Activated CD4-positive, alpha-beta T cell treated with anti-CD3 and anti-CD28 coated beads, Interleukin-2, amount 10 ng/mL, durations not matched to agents 7 days and 5 days (primary cell): ENCODE data around the gene PTX3. TPM values are rescaled to one million over a fixed set of nuclear protein-coding genes. Genes with fewer than 3 reads are reported as not detected.

Source experiments
- CTCF ChIA-PET: fragments of 350-600 bp; sonication (Branson Sonifier 250); formaldehyde crosslinking; loops from one replicate; lab custom pipeline; 2021; ENCODE audit warnings: antibody characterized with exemption; lab: Charles Lee
- POLR2A ChIA-PET: fragments of 350-600 bp; sonication (Branson Sonifier 250); formaldehyde crosslinking; loops from one replicate; lab custom pipeline; 2021; ENCODE audit warnings: antibody characterized with exemption; lab: Charles Lee
- DNase-seq: peaks from one replicate; pipeline ENCODE4 v3.0.0-alpha.2; 2020
- H3K27ac Mint-ChIP-seq: one replicate; pipeline ENCODE4 v1.8.0; 2021; ENCODE audit warnings: mild to moderate bottlenecking, moderate library complexity, mixed read lengths
- H3K27me3 Mint-ChIP-seq: one replicate; pipeline ENCODE4 v1.8.0; 2021; ENCODE audit warnings: mixed read lengths
- H3K36me3 Mint-ChIP-seq: one replicate; pipeline ENCODE4 v1.8.0; 2021; ENCODE audit warnings: low read depth, mixed read lengths
- H3K4me1 Mint-ChIP-seq: one replicate; pipeline ENCODE4 v1.8.0; 2021; ENCODE audit warnings: mixed read lengths
- H3K4me3 Mint-ChIP-seq: one replicate; pipeline ENCODE4 v1.8.0; 2021; ENCODE audit warnings: mild to moderate bottlenecking, moderate library complexity, mixed read lengths
- H3K9me3 Mint-ChIP-seq: one replicate; pipeline ENCODE4 v1.8.0; 2021; ENCODE audit warnings: mixed read lengths
- total RNA-seq, 2 experiments: library from RNA; stranded (reverse); gene quantifications; one replicate each; pipeline ENCODE4 v1.2.3, GENCODE V29; 2021

Gene PTX3
- under 1 TPM in 1 of 2 experiments, not detected in 1; 0.40 TPM for total RNA-seq

DNA sequence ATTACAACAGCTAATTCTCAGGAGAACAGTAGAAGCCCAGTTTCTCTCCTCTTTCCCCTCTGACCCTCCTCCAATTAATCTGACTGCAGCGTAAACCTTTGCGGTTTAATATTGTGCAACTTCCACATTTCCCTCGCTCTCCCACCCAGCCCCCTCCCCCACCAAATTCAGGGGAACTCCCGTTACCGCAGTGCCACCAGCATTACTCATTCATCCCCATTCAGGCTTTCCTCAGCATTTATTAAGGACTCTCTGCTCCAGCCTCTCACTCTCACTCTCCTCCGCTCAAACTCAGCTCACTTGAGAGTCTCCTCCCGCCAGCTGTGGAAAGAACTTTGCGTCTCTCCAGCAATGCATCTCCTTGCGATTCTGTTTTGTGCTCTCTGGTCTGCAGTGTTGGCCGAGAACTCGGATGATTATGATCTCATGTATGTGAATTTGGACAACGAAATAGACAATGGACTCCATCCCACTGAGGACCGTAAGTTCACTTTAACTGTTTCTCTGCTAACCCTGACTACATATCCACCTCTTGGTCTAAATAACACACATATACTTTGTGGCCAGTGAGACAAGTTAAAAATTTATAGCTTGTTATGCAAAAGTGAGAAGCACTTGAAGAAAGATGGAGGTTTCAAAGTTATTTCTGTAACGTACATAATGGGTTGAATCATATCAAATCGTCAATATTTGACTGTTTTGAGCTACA lies at the start of gene PTX3:
Gene PTX3 (plus strand): TSS at position 268 of the 709 bp plus-strand sequence. CDS start 84 bp downstream, at position 352.
- POLR2A ChIA-PET = interaction anchor here (0.6 kb wide), 1 partner anchor 197 kb away, joined by 4 read pairs; no protein-coding TSS in a partner anchor
- no peaks in the 10 kb centered on the region for H3K36me3 Mint-ChIP-seq
- H3K4me3 Mint-ChIP-seq = peak within 1 kb of the TSS; percentile 47
- no peak for DNase-seq
- H3K4me1 Mint-ChIP-seq = peaks cover 11% of the 10 kb centered on the region
- H3K27me3 Mint-ChIP-seq = peaks cover 54% of the 10 kb centered on the region
- H3K27ac Mint-ChIP-seq = no peak within 1 kb of the TSS
- CTCF ChIA-PET = no interaction called here
- H3K9me3 Mint-ChIP-seq = no peaks in the 10 kb centered on the region

DNA sequence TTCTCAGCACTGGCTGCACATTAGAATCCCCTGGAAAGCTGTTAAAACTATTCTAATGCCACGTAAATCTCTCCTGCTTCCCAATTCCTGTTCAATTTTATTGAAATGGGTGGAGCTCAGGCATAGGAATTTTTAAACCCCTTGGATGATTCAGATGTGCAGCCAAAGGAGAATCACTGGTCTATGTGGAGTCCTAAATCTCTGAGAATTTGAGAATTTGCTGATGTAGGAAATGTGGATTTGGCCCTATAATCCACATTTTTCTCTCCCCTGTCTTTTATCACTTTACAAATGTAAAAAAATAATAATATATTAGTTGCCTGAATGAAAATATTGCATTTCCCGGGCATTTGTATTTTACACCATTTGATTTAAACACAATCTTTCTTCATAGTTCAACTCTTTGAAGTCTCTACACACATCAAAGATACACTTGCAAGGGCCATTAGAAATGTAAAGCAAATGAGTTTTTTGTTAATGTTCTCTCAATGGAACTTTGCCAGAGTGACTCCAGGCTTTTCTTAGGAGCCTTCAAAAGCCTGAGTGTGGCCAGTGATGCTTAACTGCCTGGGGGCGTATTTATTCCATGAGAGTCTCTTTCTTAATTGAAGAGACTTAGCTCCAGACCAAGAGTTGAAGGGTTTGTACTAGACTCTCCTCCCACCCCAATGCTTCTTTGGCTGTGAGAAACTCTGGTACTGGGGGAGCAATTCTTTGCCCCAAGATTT lies 48.8 kb upstream of the PTX3 start:
- H3K27me3 Mint-ChIP-seq = no peaks in the 10 kb centered on the region
- no peak overlapping the region for H3K27ac Mint-ChIP-seq
- H3K4me3 Mint-ChIP-seq = no peak overlapping the region
- no peaks in the 10 kb centered on the region for H3K9me3 Mint-ChIP-seq
- ChIA-PET POLR2A (no interaction called here), CTCF (no interaction called here)
- no peaks in the 10 kb centered on the region for H3K36me3 Mint-ChIP-seq
- no peak for DNase-seq
- no peaks in the 10 kb centered on the region for H3K4me1 Mint-ChIP-seq

DNA sequence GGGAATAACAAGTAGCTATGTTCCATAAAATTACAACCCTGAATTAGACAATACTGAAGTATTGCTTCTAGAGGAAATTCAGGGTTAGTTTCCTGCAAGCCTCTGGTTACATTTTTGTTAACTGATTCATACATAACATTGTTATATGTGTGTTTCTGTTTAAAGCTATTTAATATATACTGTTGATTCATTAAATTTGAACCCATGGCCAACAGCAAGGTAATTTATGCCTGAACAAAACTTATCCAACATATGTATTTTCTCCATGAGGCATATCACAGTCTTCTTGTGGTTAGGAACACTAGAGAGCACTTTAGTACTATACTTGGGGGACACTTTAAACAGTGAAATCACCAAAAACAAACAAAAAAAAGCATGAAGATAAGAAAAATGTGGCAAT lies 47.7 kb upstream of the PTX3 start:
- Mint-ChIP-seq H3K4me3 (no peak overlapping the region), H3K27ac (no peak overlapping the region), H3K27me3 (no peaks in the 10 kb centered on the region), H3K9me3 (no peaks in the 10 kb centered on the region), H3K36me3 (no peaks in the 10 kb centered on the region), H3K4me1 (no peaks in the 10 kb centered on the region)
- POLR2A ChIA-PET = no interaction called here
- CTCF ChIA-PET = no interaction called here
- DNase-seq = no peak

DNA sequence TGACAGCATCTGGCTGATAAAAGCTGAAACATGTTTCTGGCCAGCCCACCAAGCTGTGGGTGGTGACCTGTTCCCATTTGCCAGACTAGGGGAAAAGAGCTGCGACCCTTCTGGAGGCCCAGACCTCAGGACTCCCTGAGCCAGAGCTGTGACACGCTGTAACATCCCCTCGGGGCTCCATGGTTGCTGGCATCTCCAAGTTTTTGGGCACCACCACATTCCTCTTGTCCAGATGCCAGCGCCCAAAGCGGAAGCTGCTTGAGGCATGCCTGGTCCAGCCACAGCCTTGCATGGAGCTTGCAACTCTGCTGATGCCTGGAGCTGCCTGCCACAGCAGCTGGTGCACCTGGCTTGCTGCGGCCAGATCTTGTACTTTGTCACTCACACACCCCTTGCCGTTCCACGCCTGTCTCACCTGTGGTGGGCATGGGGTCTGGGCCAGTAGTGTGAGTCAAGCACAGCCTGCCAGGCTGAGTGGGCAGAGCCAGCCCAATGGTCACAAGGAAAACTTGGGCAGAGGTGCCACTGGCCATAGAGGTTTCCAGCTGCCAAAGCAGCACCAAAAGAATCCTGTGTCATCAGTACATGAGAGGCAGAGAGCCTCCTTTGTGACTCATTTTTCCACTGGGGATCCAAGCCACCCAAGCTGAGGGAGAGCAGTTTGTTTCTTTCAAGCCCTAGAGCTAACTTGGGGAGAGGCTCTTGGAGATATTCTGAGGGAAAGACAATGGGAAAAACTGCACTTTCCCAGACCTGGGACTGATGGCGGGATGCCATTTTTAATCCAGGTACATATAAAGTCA lies 45.7 kb upstream of the PTX3 start:
- CTCF ChIA-PET = no interaction called here

DNA sequence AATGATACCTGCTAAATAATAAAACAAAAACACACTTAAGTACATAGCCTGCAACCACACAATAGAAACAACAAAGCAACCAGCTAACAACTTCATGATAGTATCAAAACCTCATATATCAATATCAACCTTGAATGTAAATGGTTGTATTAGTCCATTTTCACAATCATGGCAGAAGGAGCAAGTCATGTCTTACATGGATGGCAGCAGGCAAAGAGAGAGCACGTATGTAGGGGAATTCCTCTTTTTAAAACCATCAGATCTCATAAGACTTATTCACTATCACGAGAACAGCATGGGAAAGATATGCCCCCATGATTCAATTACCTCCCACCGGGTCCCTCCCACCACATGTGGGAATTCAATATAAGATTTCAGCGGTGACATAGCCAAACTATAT lies 44.5 kb upstream of the PTX3 start:
- CTCF ChIA-PET = no interaction called here
- H3K4me3 Mint-ChIP-seq = no peak overlapping the region

More for the DNA sequence above, 45.7 kb upstream of the PTX3 start:
- no peak overlapping the region for H3K4me3 Mint-ChIP-seq
- no peaks in the 10 kb centered on the region for H3K27me3 Mint-ChIP-seq
- no peak overlapping the region for H3K27ac Mint-ChIP-seq
- POLR2A ChIA-PET = no interaction called here
- H3K36me3 Mint-ChIP-seq = no peaks in the 10 kb centered on the region
- no peaks in the 10 kb centered on the region for H3K4me1 Mint-ChIP-seq
- DNase-seq = no peak
- no peaks in the 10 kb centered on the region for H3K9me3 Mint-ChIP-seq

DNA sequence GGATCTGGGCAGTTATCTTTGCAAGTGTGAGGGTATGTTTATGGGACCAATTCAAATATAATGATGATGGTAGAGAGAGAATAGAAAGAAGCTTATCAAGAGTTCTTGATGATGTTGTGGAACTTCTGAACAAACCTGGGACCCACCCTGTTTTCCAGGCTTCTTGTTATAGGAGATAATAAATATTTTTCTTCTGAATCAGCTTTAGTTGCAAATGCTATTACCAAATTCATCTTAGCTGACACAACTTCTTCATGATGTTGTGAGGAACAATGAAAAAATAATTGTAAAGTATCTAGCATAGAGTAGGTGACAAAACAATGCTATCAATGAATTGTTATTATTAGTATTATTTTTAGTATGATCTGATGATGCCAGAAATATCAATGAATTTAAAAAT lies 43.5 kb upstream of the PTX3 start:
- POLR2A ChIA-PET = no interaction called here
- Mint-ChIP-seq H3K27ac (no peak overlapping the region), H3K4me1 (no peaks in the 10 kb centered on the region), H3K36me3 (no peaks in the 10 kb centered on the region), H3K9me3 (no peaks in the 10 kb centered on the region), H3K27me3 (no peaks in the 10 kb centered on the region), H3K4me3 (no peak overlapping the region)
- CTCF ChIA-PET = no interaction called here
- no peak for DNase-seq

More for the DNA sequence above, 44.5 kb upstream of the PTX3 start:
- Mint-ChIP-seq H3K27me3 (no peaks in the 10 kb centered on the region), H3K4me1 (no peaks in the 10 kb centered on the region), H3K36me3 (no peaks in the 10 kb centered on the region), H3K9me3 (no peaks in the 10 kb centered on the region), H3K27ac (no peak overlapping the region)
- no peak for DNase-seq
- POLR2A ChIA-PET = no interaction called here

DNA sequence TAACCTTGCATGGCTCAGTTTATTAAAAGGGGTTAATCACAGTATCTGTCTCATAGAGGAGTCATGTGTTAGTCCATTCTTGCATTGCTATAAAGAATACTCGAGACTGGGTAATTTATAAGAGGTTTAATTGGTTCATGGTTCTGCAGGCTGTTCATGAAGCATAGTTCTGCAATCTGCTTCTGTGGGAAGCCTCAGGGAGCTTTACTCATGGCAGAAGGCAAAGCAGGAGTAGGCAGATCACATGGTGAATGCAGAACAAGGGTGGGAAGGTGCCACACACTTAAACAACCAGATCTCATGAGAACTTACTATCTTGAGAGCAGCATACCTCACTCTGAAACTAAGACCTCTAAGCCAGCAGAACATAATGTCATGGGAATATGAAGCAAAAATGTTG lies 42.2 kb upstream of the PTX3 start:
- ChIA-PET POLR2A (no interaction called here), CTCF (no interaction called here)
- no peaks in the 10 kb centered on the region for H3K4me1 Mint-ChIP-seq
- no peaks in the 10 kb centered on the region for H3K9me3 Mint-ChIP-seq
- no peaks in the 10 kb centered on the region for H3K27me3 Mint-ChIP-seq
- no peak overlapping the region for H3K27ac Mint-ChIP-seq
- no peak for DNase-seq
- no peaks in the 10 kb centered on the region for H3K36me3 Mint-ChIP-seq
- no peak overlapping the region for H3K4me3 Mint-ChIP-seq

DNA sequence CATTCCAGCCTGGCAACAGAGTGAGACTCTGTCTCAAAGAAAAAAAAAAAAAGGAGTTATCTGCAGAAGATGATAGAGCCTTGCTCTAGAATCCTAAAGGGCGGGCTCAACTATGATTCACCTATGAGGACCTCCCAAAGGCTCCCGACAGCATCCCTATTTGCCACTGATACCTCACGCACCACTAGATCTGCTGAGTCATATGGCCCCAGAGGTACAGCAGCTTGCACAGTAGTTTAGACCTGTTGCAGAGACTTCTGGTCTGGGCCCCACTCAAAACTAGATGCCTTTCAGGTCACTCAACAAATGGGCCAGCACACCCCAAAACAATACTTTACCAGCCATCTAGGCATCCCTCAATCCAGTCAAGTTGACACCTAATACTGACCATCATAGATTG lies 38.1 kb upstream of the PTX3 start:
- Mint-ChIP-seq H3K27ac (no peak overlapping the region), H3K27me3 (peaks cover 2% of the 10 kb centered on the region), H3K9me3 (no peaks in the 10 kb centered on the region), H3K4me3 (no peak overlapping the region), H3K4me1 (no peaks in the 10 kb centered on the region), H3K36me3 (no peaks in the 10 kb centered on the region)
- POLR2A ChIA-PET = no interaction called here
- CTCF ChIA-PET = no interaction called here
- no peak for DNase-seq

DNA sequence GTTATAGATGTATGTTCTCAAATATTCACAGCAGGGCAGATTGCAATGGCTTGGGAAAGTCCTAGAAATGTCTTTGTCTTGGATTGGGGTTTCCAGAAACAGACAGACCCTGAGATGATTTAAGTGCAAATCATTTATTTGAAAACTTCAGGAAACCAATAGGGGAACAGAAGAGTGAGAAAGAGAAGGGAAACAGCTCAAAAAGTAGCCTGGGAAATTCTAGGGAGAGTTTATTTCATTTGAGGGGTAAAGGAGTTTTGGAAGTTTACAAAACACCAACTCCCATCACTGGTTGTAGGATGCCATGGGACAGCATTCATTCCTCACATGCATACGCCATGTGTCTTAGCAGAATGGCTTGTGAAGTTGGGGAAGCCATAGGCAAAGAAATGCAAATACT lies 32.3 kb upstream of the PTX3 start:
- ChIA-PET POLR2A (no interaction called here), CTCF (interaction anchor here (1.3 kb wide), 1 partner anchor 11 kb away, joined by 3 read pairs; no protein-coding TSS in a partner anchor)
- Mint-ChIP-seq H3K9me3 (no peaks in the 10 kb centered on the region), H3K4me3 (no peak overlapping the region), H3K27me3 (peaks cover 3% of the 10 kb centered on the region), H3K4me1 (no peaks in the 10 kb centered on the region), H3K27ac (no peak overlapping the region), H3K36me3 (no peaks in the 10 kb centered on the region)
- no peak for DNase-seq

DNA sequence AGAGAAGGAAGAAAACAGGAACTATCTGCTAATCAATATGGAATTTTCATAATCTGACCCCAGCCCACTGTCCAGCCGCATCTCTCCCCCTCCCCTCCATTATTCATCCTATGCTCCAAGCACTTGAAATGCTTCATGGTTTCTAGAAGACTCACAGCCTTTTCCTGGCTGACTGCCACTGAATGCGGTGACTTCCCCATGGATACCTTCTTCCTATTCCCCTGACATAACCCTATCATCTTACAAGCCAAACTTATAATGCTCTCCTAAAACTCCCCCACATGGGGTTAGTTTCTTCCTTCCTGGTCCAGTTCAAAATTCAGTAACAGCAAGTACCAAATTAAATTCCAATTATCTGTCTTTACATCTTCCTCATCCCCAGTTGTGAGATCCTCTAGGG lies 31.2 kb upstream of the PTX3 start:
- Mint-ChIP-seq H3K9me3 (no peaks in the 10 kb centered on the region), H3K4me3 (no peak overlapping the region), H3K27me3 (peaks cover 3% of the 10 kb centered on the region), H3K27ac (no peak overlapping the region), H3K4me1 (no peaks in the 10 kb centered on the region), H3K36me3 (no peaks in the 10 kb centered on the region)
- ChIA-PET POLR2A (no interaction called here), CTCF (interaction anchor here (1.3 kb wide), 1 partner anchor 10 kb away, joined by 3 read pairs; no protein-coding TSS in a partner anchor)
- DNase-seq = no peak

DNA sequence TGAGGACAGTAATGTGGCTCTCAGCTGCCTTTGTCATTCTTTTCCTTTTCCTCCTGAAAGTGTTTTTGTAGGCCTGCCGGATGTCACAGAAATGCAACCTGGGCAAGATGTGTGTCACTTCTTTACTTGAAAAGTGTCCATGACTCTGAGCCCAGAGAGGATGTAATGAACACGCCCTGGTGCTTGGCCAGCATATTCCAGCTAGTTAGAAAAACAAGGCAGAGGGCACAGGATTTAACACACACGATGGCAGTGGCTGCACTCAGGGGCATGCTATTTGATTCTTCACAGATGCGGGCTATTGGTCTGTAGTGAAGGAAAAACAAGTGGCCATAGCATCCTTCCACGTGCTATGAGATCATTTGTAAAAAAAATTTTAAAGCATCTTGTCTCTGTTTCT lies 30.3 kb upstream of the PTX3 start:
- no peak overlapping the region for H3K27ac Mint-ChIP-seq
- H3K4me1 Mint-ChIP-seq = no peaks in the 10 kb centered on the region
- no peak for DNase-seq
- ChIA-PET POLR2A (no interaction called here), CTCF (no interaction called here)
- H3K27me3 Mint-ChIP-seq = peaks cover 2% of the 10 kb centered on the region
- H3K9me3 Mint-ChIP-seq = no peaks in the 10 kb centered on the region
- no peak overlapping the region for H3K4me3 Mint-ChIP-seq
- H3K36me3 Mint-ChIP-seq = no peaks in the 10 kb centered on the region

DNA sequence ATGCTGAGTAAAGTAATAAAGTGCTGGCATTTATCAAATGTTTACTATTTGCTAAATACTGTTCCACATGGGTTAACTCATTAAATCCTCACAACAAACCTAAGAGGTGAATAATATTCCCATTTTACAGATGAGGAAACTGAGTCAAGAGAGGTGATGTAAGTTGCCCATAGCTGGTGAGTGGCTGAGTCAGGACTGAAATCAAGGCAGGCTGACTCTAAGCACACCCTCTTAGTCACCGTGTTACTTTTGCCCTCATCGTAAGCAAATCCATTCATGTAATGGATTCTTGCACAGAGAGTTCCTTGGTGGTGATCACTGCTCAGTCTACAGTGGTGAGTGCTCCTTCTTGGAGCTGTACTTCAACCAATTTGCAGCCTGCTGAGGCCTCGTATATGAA lies 28.9 kb upstream of the PTX3 start:
- no peak for DNase-seq
- Mint-ChIP-seq H3K9me3 (no peaks in the 10 kb centered on the region), H3K4me3 (no peak overlapping the region), H3K27me3 (peaks cover 2% of the 10 kb centered on the region), H3K27ac (no peak overlapping the region), H3K36me3 (no peaks in the 10 kb centered on the region), H3K4me1 (no peaks in the 10 kb centered on the region)
- ChIA-PET CTCF (no interaction called here), POLR2A (no interaction called here)
